Upper lobe of left lung (tissue), 6 donors: ENCODE data around the gene XRCC5. TPM values are rescaled to one million over a fixed set of nuclear protein-coding genes. Genes with fewer than 3 reads are reported as not detected.
"Not testable (repeated sequence)": the region's sequence is repeated elsewhere in the genome, so short reads cannot be mapped to it uniquely, and the experiment has no call there.

ENCODE experiments used
- ATAC-seq, 2 donors: fragments of 200-7000 bp; cut with Tn5 transposase; one replicate each; pipeline ENCODE4 v1.9.1; 2022; ENCODE audit warnings: mild to moderate bottlenecking in 2 of 2, moderate library complexity in 2 of 2; ENCODE audit not compliant: low FRiP score in 2 of 2
- DNase-seq, 2 donors: peaks; one replicate each; pipeline ENCODE4 v3.0.0-alpha.2; 2019 to 2020
- H3K27ac ChIP-seq, 4 donors: fragments of 200-600 bp; sonication (generic); one replicate each; pipeline ENCODE4 v1.5.1; 2016 to 2019
- H3K27me3 ChIP-seq, 4 donors: fragments of 200-600 bp; sonication (generic); one replicate each; pipeline ENCODE4 v1.5.1; 2017 to 2019
- H3K36me3 ChIP-seq, 4 donors: fragments of 200-600 bp; sonication (generic); one replicate each; pipeline ENCODE4 v1.5.1; 2016 to 2019
- H3K4me1 ChIP-seq, 4 donors: fragments of 200-600 bp; sonication (generic); one replicate each; pipeline ENCODE4 v1.5.1; 2018 to 2019
- H3K4me3 ChIP-seq, 4 donors: fragments of 200-600 bp; sonication (generic); one replicate each; pipeline ENCODE4 v1.5.1; 2017 to 2019; ENCODE audit warnings: mild to moderate bottlenecking in 2 of 4, moderate library complexity in 1 of 4
- H3K9me3 ChIP-seq, 4 donors: fragments of 200-600 bp; sonication (generic); one replicate each; pipeline ENCODE4 v1.5.1; 2018 to 2019
- CTCF ChIP-seq, 6 experiments: fragments of 450-650 bp in 4 of 6; fragments of 200-600 bp in 2 of 6; sonication (generic) in 2 of 6; IDR thresholded peaks; one replicate each; pipeline ENCODE4 v1.5.1; 2016 to 2019; ENCODE audit warnings: antibody characterized with exemption in 6 of 6
- EP300 ChIP-seq, 4 donors: sonication (generic); formaldehyde crosslinking; IDR thresholded peaks; one replicate each; pipeline ENCODE4 v1.5.1; 2017; ENCODE audit warnings: antibody characterized with exemption in 4 of 4, control low read depth in 2 of 4
- POLR2A ChIP-seq, 4 donors: fragments of 450-650 bp; IDR thresholded peaks; one replicate each; pipeline ENCODE4 v1.5.1; 2016 to 2017; ENCODE audit warnings: antibody characterized with exemption in 4 of 4, mild to moderate bottlenecking in 2 of 4
- POLR2AphosphoS5 ChIP-seq, 2 donors: sonication (generic); formaldehyde crosslinking; IDR thresholded peaks; one replicate each; pipeline ENCODE4 v1.5.1; 2017; ENCODE audit warnings: antibody characterized with exemption in 2 of 2
- WGBS, 2 donors: methylation state at CpG; one replicate each; pipeline ENCODE4 v1.1.5; 2017 to 2018; 5-methylcytosine and 5-hydroxymethylcytosine counted together
- total RNA-seq, 6 donors: library from RNA; depleted of rRNA in 4 of 6; stranded (reverse); fragments of >200 nt in 4 of 6; gene quantifications; one replicate each; pipeline versions ENCODE4 v1.1.0 to v1.2.1, GENCODE V29; 2016 to 2021
- donor health status: DM: no; HTN: no; CAD: no; lungs with moderate emphysema.
- donor health status: DM: no; HTN: yes; CAD: no; lungs with severe emphysema.

Gene XRCC5
- total RNA-seq, 6 donors from 2014 or later = 57.3 to 163 (median 131) TPM

GRCh38 chr2:216132585-216132984 lies 23.4 kb downstream of the XRCC5 start:
- no peak overlapping the region for H3K27ac ChIP-seq
- DNase-seq (no peak), ATAC-seq (no peak)
- no peak for TF ChIP-seq POLR2A (IDR thresholded peaks at IDR 0.05)
- no peak for TF ChIP-seq POLR2AphosphoS5 (IDR thresholded peaks at IDR 0.05)
- no peak for TF ChIP-seq EP300 (IDR thresholded peaks at IDR 0.05)
- no peak for TF ChIP-seq CTCF (IDR thresholded peaks at IDR 0.05)
- no peaks in the 10 kb centered on the region for H3K9me3 ChIP-seq
- H3K4me1 ChIP-seq = peaks cover 5 to 39% (median 18%) of the 10 kb centered on the region in 4 donors
- no peak overlapping the region for H3K4me3 ChIP-seq
- H3K27me3 ChIP-seq = no peaks in the 10 kb centered on the region
- H3K36me3 ChIP-seq = peaks cover 31 to 99% (median 69%) of the 10 kb centered on the region in 4 donors

GRCh38 chr2:216133397-216133796 lies 24.2 kb downstream of the XRCC5 start:
- no peaks in the 10 kb centered on the region for H3K9me3 ChIP-seq
- H3K4me1 ChIP-seq = peaks cover 5 to 39% (median 18%) of the 10 kb centered on the region in 4 donors
- H3K4me3 ChIP-seq = no peak overlapping the region
- DNase-seq (no peak), ATAC-seq (no peak)
- H3K36me3 ChIP-seq = peaks cover 33 to 99% (median 75%) of the 10 kb centered on the region in 4 donors
- peak overlapping the region in 1 of 4 donors; percentile 8 for H3K27ac ChIP-seq
- 94 to 96% methylated on average over 2 of the region's 2 CpGs for WGBS, 2 donors
- TF ChIP-seq CTCF (IDR thresholded peaks at IDR 0.05) (no peak), POLR2A (IDR thresholded peaks at IDR 0.05) (no peak), EP300 (IDR thresholded peaks at IDR 0.05) (no peak), POLR2AphosphoS5 (IDR thresholded peaks at IDR 0.05) (no peak)
- no peaks in the 10 kb centered on the region for H3K27me3 ChIP-seq

GRCh38 chr2:216134958-216135541 lies 25.9 kb downstream of the XRCC5 start:
- TF ChIP-seq CTCF (IDR thresholded peaks at IDR 0.05) = no peak
- no peaks in the 10 kb centered on the region for H3K9me3 ChIP-seq
- peaks cover 42 to 100% (median 80%) of the 10 kb centered on the region in 4 donors for H3K36me3 ChIP-seq
- no peaks in the 10 kb centered on the region for H3K27me3 ChIP-seq
- no peak overlapping the region for H3K4me3 ChIP-seq
- 94 to 95% methylated on average over 4 of the region's 4 CpGs for WGBS, 2 donors
- H3K27ac ChIP-seq = no peak overlapping the region
- peaks cover 5 to 32% (median 10%) of the 10 kb centered on the region in 4 donors for H3K4me1 ChIP-seq
- no peak for DNase-seq
- ATAC-seq = no peak

- no peak overlapping the region for H3K27ac ChIP-seq
- DNase-seq = peak in 1 of 2 donors; percentile 34
- no peak overlapping the region for H3K4me3 ChIP-seq
- H3K36me3 ChIP-seq = peaks cover 50 to 100% (median 86%) of the 10 kb centered on the region in 4 donors
- no peaks in the 10 kb centered on the region for H3K4me1 ChIP-seq
- no peak for ATAC-seq
- no peaks in the 10 kb centered on the region for H3K27me3 ChIP-seq
- TF ChIP-seq POLR2AphosphoS5 (IDR thresholded peaks at IDR 0.05) (no peak), EP300 (IDR thresholded peaks at IDR 0.05) (no peak), POLR2A (IDR thresholded peaks at IDR 0.05) (no peak), CTCF (IDR thresholded peaks at IDR 0.05) (peak in 2 of 6 experiments; percentile 21 to 45)
- H3K9me3 ChIP-seq = no peaks in the 10 kb centered on the region
These were observed 30.7 kb downstream of the XRCC5 start for GRCh38 chr2:216139884-216140283.

GRCh38 chr2:216141516-216141915 lies 32.4 kb downstream of the XRCC5 start:
- H3K36me3 ChIP-seq = peaks cover 50 to 99% (median 81%) of the 10 kb centered on the region in 4 donors
- H3K4me1 ChIP-seq, DNase-seq, H3K27ac ChIP-seq, H3K4me3 ChIP-seq, H3K27me3 ChIP-seq, ATAC-seq, H3K9me3 ChIP-seq: not testable (repeated sequence)
- 92 to 95% methylated on average over 3 to 4 of the region's 4 CpGs for WGBS, 2 donors
